DOHH2 (cell line): Measurements from ENCODE around the gene PRORP.

ENCODE experiments used
- EZH2phosphoT487 ChIP-seq: fragments of 200-600 bp; sonication (generic); IDR thresholded peaks from 2 replicates; pipeline ENCODE4 v1.6.1; 2017; ENCODE audit warnings: borderline replicate concordance, mild to moderate bottlenecking, antibody characterized with exemption, low read length, moderate library complexity, mixed read lengths
- TF ChIP-seq, protein P1 (sequence below): fragments of 200-600 bp; sonication (generic); IDR thresholded peaks from one replicate; pipeline ENCODE4 v1.5.1; 2014; ENCODE audit warnings: antibody characterized with exemption, mild to moderate bottlenecking, low read depth, low read length; ENCODE audit not compliant: poor library complexity, severe bottlenecking

DNA sequence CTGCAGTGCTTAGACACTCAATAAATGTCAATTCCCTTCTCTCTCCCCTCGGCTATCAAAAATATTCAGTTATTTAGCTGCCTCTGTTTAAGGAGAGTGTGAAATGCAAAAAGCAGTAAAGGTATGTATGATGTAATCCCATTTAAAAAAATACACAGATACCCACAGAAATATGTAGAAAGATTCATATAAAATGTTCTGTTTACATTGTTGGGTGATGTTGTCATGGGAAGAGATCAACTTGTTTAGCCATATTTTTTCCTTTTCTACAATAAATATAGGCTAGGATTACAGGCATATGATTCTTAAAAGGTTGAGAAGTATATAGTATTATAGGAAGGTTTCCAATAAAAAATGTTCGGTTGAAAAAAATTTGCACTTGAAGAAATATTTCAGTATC, 8.3 kb upstream of the PRORP start:
- TF ChIP-seq, protein P1, sequence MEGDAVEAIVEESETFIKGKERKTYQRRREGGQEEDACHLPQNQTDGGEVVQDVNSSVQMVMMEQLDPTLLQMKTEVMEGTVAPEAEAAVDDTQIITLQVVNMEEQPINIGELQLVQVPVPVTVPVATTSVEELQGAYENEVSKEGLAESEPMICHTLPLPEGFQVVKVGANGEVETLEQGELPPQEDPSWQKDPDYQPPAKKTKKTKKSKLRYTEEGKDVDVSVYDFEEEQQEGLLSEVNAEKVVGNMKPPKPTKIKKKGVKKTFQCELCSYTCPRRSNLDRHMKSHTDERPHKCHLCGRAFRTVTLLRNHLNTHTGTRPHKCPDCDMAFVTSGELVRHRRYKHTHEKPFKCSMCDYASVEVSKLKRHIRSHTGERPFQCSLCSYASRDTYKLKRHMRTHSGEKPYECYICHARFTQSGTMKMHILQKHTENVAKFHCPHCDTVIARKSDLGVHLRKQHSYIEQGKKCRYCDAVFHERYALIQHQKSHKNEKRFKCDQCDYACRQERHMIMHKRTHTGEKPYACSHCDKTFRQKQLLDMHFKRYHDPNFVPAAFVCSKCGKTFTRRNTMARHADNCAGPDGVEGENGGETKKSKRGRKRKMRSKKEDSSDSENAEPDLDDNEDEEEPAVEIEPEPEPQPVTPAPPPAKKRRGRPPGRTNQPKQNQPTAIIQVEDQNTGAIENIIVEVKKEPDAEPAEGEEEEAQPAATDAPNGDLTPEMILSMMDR, result no peak
- TF ChIP-seq EZH2phosphoT487, result no peak
